ENCODE results near the gene FARS2.

DNA sequence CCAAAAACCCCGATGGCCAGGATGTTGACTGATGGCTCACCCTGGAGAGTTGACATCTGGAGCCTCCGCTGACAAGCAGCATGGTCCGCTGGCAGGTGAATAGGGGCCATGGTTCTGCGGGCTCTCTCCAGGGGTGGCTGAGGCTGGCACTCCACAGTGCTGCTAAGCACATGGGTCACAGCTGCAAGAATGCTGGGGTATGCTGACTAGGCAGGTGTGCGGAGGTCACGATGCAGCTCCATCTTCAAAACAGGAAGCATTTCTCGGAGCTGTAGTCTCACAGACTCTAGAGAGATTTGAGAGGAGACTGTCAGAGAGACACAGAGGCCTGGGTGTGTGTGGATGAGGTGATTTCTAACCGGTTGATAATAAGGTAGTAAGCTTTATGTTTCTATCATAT lies 403.9 kb downstream of the FARS2 start:
- TF ChIP-seq EZH2 (IDR thresholded peaks at IDR 0.05; ENCODE audit: borderline replicate concordance) (no peak), CTCF (IDR thresholded peaks at IDR 0.05; ENCODE audit: poor library complexity) (no peak)

Measured in hepatocyte (in vitro differentiated cells).